Heart left ventricle (tissue), 13 donors: ENCODE measurements around the gene NTN4.

ENCODE experiments used
- POLR2A ChIP-seq, 2 donors: fragments of 450-650 bp; IDR thresholded peaks; one replicate each; pipeline ENCODE4 v1.6.1; 2017; ENCODE audit warnings: antibody characterized with exemption in 2 of 2, mild to moderate bottlenecking in 2 of 2, moderate library complexity in 2 of 2
- TF ChIP-seq, protein P1 (sequence below), 12 donors: fragments of 200-600 bp; sonication (generic) in 4 of 12; IDR thresholded peaks; one replicate each; pipeline versions ENCODE4 v1.5.0 to v1.8.0; 2018 to 2022; ENCODE audit warnings: antibody characterized with exemption in 12 of 12, mild to moderate bottlenecking in 5 of 12
- donor health status: ischemic (EF 13 %, LVEDD 7.1; RV severe dilation, severe dysfunction).
- donor health status: DM: no; HTN: yes; CAD: no.
- donor health status: DM: no; HTN: no; CAD: no.
- donor health status: ischemic (EF 25% LVEDD 6.9; RV normal size, moderate dysfunction).
- donor health status: ischemic (EF 25% LVEDD 5.7; RV mildly dilated, moderate dysfunction).
- donor health status: ischemic (EF 35%, LVEDD 5.7; RV mildly dilated, moderate dysfunction).
- donor health status: nonischemic (EF 11% LVEDD 7.7; RV severe dilation, severe dysfunction).
- donor health status: DM: yes; HTN: yes; CAD: no.
- donor health status: PGD.
- donor health status: ischemic (EF 29% LVEDD 5.4; RV normal size, mild dysfunction).
- donor health status: nonischemic (EF 23%, LVEDD 6.1; RV moderate dilation, normal function).

- no peak for TF ChIP-seq POLR2A (IDR thresholded peaks at IDR 0.05)
- TF ChIP-seq, protein P1, sequence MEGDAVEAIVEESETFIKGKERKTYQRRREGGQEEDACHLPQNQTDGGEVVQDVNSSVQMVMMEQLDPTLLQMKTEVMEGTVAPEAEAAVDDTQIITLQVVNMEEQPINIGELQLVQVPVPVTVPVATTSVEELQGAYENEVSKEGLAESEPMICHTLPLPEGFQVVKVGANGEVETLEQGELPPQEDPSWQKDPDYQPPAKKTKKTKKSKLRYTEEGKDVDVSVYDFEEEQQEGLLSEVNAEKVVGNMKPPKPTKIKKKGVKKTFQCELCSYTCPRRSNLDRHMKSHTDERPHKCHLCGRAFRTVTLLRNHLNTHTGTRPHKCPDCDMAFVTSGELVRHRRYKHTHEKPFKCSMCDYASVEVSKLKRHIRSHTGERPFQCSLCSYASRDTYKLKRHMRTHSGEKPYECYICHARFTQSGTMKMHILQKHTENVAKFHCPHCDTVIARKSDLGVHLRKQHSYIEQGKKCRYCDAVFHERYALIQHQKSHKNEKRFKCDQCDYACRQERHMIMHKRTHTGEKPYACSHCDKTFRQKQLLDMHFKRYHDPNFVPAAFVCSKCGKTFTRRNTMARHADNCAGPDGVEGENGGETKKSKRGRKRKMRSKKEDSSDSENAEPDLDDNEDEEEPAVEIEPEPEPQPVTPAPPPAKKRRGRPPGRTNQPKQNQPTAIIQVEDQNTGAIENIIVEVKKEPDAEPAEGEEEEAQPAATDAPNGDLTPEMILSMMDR (IDR thresholded peaks at IDR 0.05): peak in 1 of 12 donors; percentile 17
These were observed 1.2 kb downstream of the NTN4 start for GRCh38 chr12:95789126-95790032.
